Sciatic nerve (tissue), 2 donors: Measurements from ENCODE around the gene WSB2. TPM values are rescaled to one million over a fixed set of nuclear protein-coding genes. Genes with fewer than 3 reads are reported as not detected.
"Not testable (repeated sequence)": the region's sequence is repeated elsewhere in the genome, so short reads cannot be mapped to it uniquely, and the experiment has no call there.

Experiments used
- ATAC-seq: fragments of 200-7000 bp; cut with Tn5 transposase; one replicate; pipeline ENCODE4 v1.9.1; 2020; ENCODE audit warnings: mild to moderate bottlenecking, moderate library complexity
- DNase-seq: peaks from one replicate; pipeline ENCODE4 v3.0.0-alpha.2; 2020; ENCODE audit warnings: low spot score
- intact Hi-C: fragments of 100-400 bp; cut with DNase I; formaldehyde crosslinking; loops from one replicate; pipeline ENCODE4 v1.14.2; 2022
- total RNA-seq: library from RNA; stranded (reverse); fragmentation: NEBNext Ultra II Directional; extraction: Animal tissue kit (Norgen Biotek cat#: 25700); gene quantifications from one replicate; pipeline ENCODE4 v1.2.1, GENCODE V29; 2021
- donor health status: DM: no; HTN: no; CAD: no.
- donor health status: DM: no; HTN: no; CAD: no.

The WSB2 gene
- total RNA-seq, 1 donor from 2014 or later = 62.5 TPM

- intact Hi-C loops = no loop called here
- no peak for ATAC-seq
- no peak for DNase-seq
Measured at GRCh38 chr12:118042091-118042490, 18.9 kb downstream of the WSB2 start.

- ATAC-seq (no peak), DNase-seq (no peak)
- intact Hi-C loops = no loop called here
Measured at GRCh38 chr12:118038137-118038536, 22.8 kb downstream of the WSB2 start.

- ATAC-seq = no peak
- intact Hi-C loops = no loop called here
- DNase-seq = no peak
Measured at GRCh38 chr12:118036672-118037411, 24.1 kb downstream of the WSB2 start.

GRCh38 chr12:118035190-118036041 lies 25.6 kb downstream of the WSB2 start:
- no peak for DNase-seq
- intact Hi-C loops = no loop called here
- no peak for ATAC-seq

GRCh38 chr12:118034429-118035189 lies 26.4 kb downstream of the WSB2 start:
- intact Hi-C loops = no loop called here
- peak; percentile 63 for ATAC-seq
- no peak for DNase-seq

- DNase-seq = no peak
- no peak for ATAC-seq
- intact Hi-C loops = no loop called here
Measured at GRCh38 chr12:118033902-118034301, 27.1 kb downstream of the WSB2 start.

GRCh38 chr12:118033323-118033722 lies 27.7 kb downstream of the WSB2 start:
- ATAC-seq (no peak), DNase-seq (no peak)
- intact Hi-C loops = no loop called here

GRCh38 chr12:118032188-118032587 lies 28.8 kb downstream of the WSB2 start:
- DNase-seq (no peak), ATAC-seq (no peak)
- intact Hi-C loops = no loop called here

GRCh38 chr12:118029166-118029565 lies 31.8 kb downstream of the WSB2 start:
- DNase-seq = no peak
- intact Hi-C loops = no loop called here
- ATAC-seq = no peak

GRCh38 chr12:118025168-118025567 lies 35.8 kb downstream of the WSB2 start:
- ATAC-seq = no peak
- intact Hi-C loops = no loop called here
- DNase-seq = no peak

- ATAC-seq = no peak
- DNase-seq = no peak
- intact Hi-C loops = no loop called here
Measured at GRCh38 chr12:118023301-118023860, 37.6 kb downstream of the WSB2 start.

- intact Hi-C loops = no loop called here
- DNase-seq (no peak), ATAC-seq (no peak)
Measured at GRCh38 chr12:118022728-118023109, 38.3 kb downstream of the WSB2 start.

GRCh38 chr12:118022097-118022727 lies 38.8 kb downstream of the WSB2 start:
- ATAC-seq, DNase-seq, intact Hi-C loops: not testable (repeated sequence)

- intact Hi-C loops = no loop called here
- no peak for DNase-seq
Measured at GRCh38 chr12:118020036-118020435, 40.9 kb downstream of the WSB2 start.

GRCh38 chr12:118017926-118018325 lies 43.1 kb downstream of the WSB2 start:
- DNase-seq (no peak), ATAC-seq (no peak)
- intact Hi-C loops = no loop called here

More at GRCh38 chr12:118020036-118020435, 40.9 kb downstream of the WSB2 start:
- ATAC-seq = no peak

- peak; percentile 100 for ATAC-seq
- DNase-seq = peak; percentile 100
- intact Hi-C loops = no loop called here
Measured at GRCh38 chr12:118016424-118017264, 44.3 kb downstream of the WSB2 start, which contains the start of gene RFC5. RFC5 (plus strand) TSS chr12:118016703; CDS start chr12:118016828, 125 bp downstream.

GRCh38 chr12:118015944-118016343 lies 45.0 kb downstream of the WSB2 start:
- intact Hi-C loops = no loop called here
- DNase-seq (no peak), ATAC-seq (peak; percentile 8)

GRCh38 chr12:118015306-118015705 lies 45.7 kb downstream of the WSB2 start:
- DNase-seq = no peak
- intact Hi-C loops = no loop called here
- ATAC-seq = no peak
